ENCODE results near the gene P2RX7. TPM values are rescaled to one million over a fixed set of nuclear protein-coding genes. Genes with fewer than 3 reads are reported as not detected.
A peak's percentile ranks its signal among the peaks of the same experiment; 100 is the strongest.
"Not testable (repeated sequence)": the region's sequence is repeated elsewhere in the genome, so short reads cannot be mapped to it uniquely, and the experiment has no call there.

The P2RX7 gene
- total and polyA plus RNA-seq, 9 of the 15 experiments (the other 6 are each of a cell fraction or from before 2014, with no cell fraction given) = 0.04 to 0.65 (median 0.30) TPM

- TF ChIP-seq ZHX1 (conservative IDR thresholded peaks at IDR 0.05; ENCODE audit: low read length) = no peak
These were observed 91.9 kb downstream of the P2RX7 start (continued) for GRCh38 chr12:121224591-121224990.

GRCh38 chr12:121226399-121226798 lies 93.7 kb downstream of the P2RX7 start:
- no peak for FAIRE-seq
- TF ChIP-seq CEBPB (tag; IDR thresholded peaks at IDR 0.05) (peak; percentile 69), BACH1 (tag; IDR thresholded peaks at IDR 0.05) (no peak), GATAD2A (IDR thresholded peaks at IDR 0.05) (no peak), CEBPG (CRISPR knock-in tag; IDR thresholded peaks at IDR 0.05) (no peak), CEBPG (tag; conservative IDR thresholded peaks at IDR 0.05 in 1 of 2, IDR thresholded peaks at IDR 0.05 in 1 of 2) (peak; percentile 28 to 64; a peak in 3 of 4 replicates), ZNF124 (CRISPR knock-in tag; IDR thresholded peaks at IDR 0.05) (no peak), ZNF707 (CRISPR knock-in tag; conservative IDR thresholded peaks at IDR 0.05) (no peak), KAT7 (CRISPR knock-in tag; IDR thresholded peaks at IDR 0.05; ENCODE audit: borderline replicate concordance) (no peak), ELF2 (CRISPR knock-in tag; IDR thresholded peaks at IDR 0.05) (no peak)
- no peak overlapping the region for H3K27ac ChIP-seq (ENCODE audit: extremely low read depth, low read depth, low read length)

GRCh38 chr12:121226871-121227270 lies 94.2 kb downstream of the P2RX7 start:
- H3K4me2 ChIP-seq (ENCODE audit: insufficient read depth, low read length); intact Hi-C loops (cut with micrococcal nuclease); FAIRE-seq; H3K9me3 ChIP-seq (replicated peaks; ENCODE audit: control insufficient read depth, insufficient read depth, low read depth, low read length); H3K27ac ChIP-seq (ENCODE audit: extremely low read depth, low read depth, low read length); H3K27me3 ChIP-seq (ENCODE audit: control insufficient read depth in 2 of 2, insufficient read depth in 2 of 2, low read length in 2 of 2); H3K4me3 ChIP-seq; H2AFZ ChIP-seq (ENCODE audit: low read depth, low read length); H3K79me2 ChIP-seq (ENCODE audit: control insufficient read depth, insufficient read depth, low read length); H4K20me1 ChIP-seq (replicated peaks; ENCODE audit: control insufficient read depth, insufficient read depth, low read length); BruUV-seq (replicated peaks); H3K9me1 ChIP-seq (ENCODE audit: control insufficient read depth, insufficient read depth, low read length); ATAC-seq; DNase-seq (ENCODE audit: extremely low read depth in 1 of 4, low spot score in 3 of 4); CTCF ChIA-PET (ENCODE audit: low intra/inter-chr PET ratio): not testable (repeated sequence)
- Histone ChIP-seq H3K36me3 (ENCODE audit: control insufficient read depth, insufficient read depth, low read length) (peaks cover 15% of the 10 kb centered on the region; the same call in 1 of the 3 replicates), H3K4me1 (replicated peaks in 1 of 2; ENCODE audit: control insufficient read depth in 2 of 2, insufficient read depth in 2 of 2, low read length in 2 of 2) (peaks cover 4 to 18% of the 10 kb centered on the region in 2 experiments; a peak in 4 of 5 replicates), H3K9ac (ENCODE audit: insufficient read depth in 1 of 2, low read depth in 2 of 2, low read length in 2 of 2) (peak overlapping the region in 1 of 2 experiments; percentile 1; a peak in 1 of 4 replicates)
- in situ Hi-C loops (cut with MboI) = loop anchor here (5.0 kb wide), 1 partner anchor 165 kb away; no protein-coding TSS in a partner anchor
- 82% methylated on average over 8 of the region's 8 CpGs for WGBS (ENCODE audit: insufficient coverage, low coverage, missing lambda C conversion rate)
- POLR2A ChIA-PET = interaction anchor here (1.2 kb wide), 1 partner anchor 10 kb away, joined by 4 read pairs; no protein-coding TSS in a partner anchor

More at GRCh38 chr12:121226399-121226798, 93.7 kb downstream of the P2RX7 start:
- no peak overlapping the region for H3K4me3 ChIP-seq
- DNase-seq (ENCODE audit: extremely low read depth in 1 of 4, low spot score in 3 of 4) = no peak
- H3K79me2 ChIP-seq (ENCODE audit: control insufficient read depth, insufficient read depth, low read length) = no peaks in the 10 kb centered on the region
- H4K20me1 ChIP-seq (replicated peaks; ENCODE audit: control insufficient read depth, insufficient read depth, low read length) = no peaks in the 10 kb centered on the region
- in situ Hi-C loops (cut with MboI) = loop anchor here (5.0 kb wide), 1 partner anchor 164 kb away; no protein-coding TSS in a partner anchor
- CTCF ChIA-PET (ENCODE audit: low intra/inter-chr PET ratio) = no interaction called here
- POLR2A ChIA-PET = no interaction called here
- H3K4me2 ChIP-seq (ENCODE audit: insufficient read depth, low read length) = no peak overlapping the region
- H3K9me1 ChIP-seq (ENCODE audit: control insufficient read depth, insufficient read depth, low read length) = peaks cover 7% of the 10 kb centered on the region
- H3K9me3 ChIP-seq (replicated peaks; ENCODE audit: control insufficient read depth, insufficient read depth, low read depth, low read length) = no peaks in the 10 kb centered on the region
- peaks cover 15% of the 10 kb centered on the region; the same call in 1 of the 3 replicates for H3K36me3 ChIP-seq (ENCODE audit: control insufficient read depth, insufficient read depth, low read length)
- no peak overlapping the region for H2AFZ ChIP-seq (ENCODE audit: low read depth, low read length)
- peaks cover 4 to 18% of the 10 kb centered on the region in 2 experiments; a peak in 4 of 5 replicates for H3K4me1 ChIP-seq (replicated peaks in 1 of 2; ENCODE audit: control insufficient read depth in 2 of 2, insufficient read depth in 2 of 2, low read length in 2 of 2)
- H3K9ac ChIP-seq (ENCODE audit: insufficient read depth in 1 of 2, low read depth in 2 of 2, low read length in 2 of 2) = no peak overlapping the region
- 86% methylated on average over 8 of the region's 8 CpGs for WGBS (ENCODE audit: insufficient coverage, low coverage, missing lambda C conversion rate)
- no peaks in the 10 kb centered on the region for H3K27me3 ChIP-seq (ENCODE audit: control insufficient read depth in 2 of 2, insufficient read depth in 2 of 2, low read length in 2 of 2)
- intact Hi-C loops (cut with micrococcal nuclease) = no loop called here
- ATAC-seq = no peak
- BruUV-seq (replicated peaks) = no TSS peak
